GM21576 (cell line): ENCODE results near the gene ACSBG1.
"Not testable (repeated sequence)": the region's sequence is repeated elsewhere in the genome, so short reads cannot be mapped to it uniquely, and the experiment has no call there.

Source experiments
- ATAC-seq: cut with Tn5 transposase; IDR thresholded peaks from one replicate; pipeline ENCODE4 v1.9.1; 2021; ENCODE audit warnings: mild to moderate bottlenecking, moderate library complexity; ENCODE audit not compliant: unreplicated experiment

ACSBG1 gene

GRCh38 chr15:78170848-78171773 is 63.3 kb downstream of the ACSBG1 start:
- peak; percentile 55 for ATAC-seq

GRCh38 chr15:78168608-78169007 is 65.8 kb downstream of the ACSBG1 start:
- ATAC-seq: no peak

- peak; percentile 58 for ATAC-seq
Measured at GRCh38 chr15:78167227-78167888, 67.0 kb downstream of the ACSBG1 start.

GRCh38 chr15:78164010-78164409 is 70.4 kb downstream of the ACSBG1 start:
- no peak for ATAC-seq

GRCh38 chr15:78162038-78162437 is 72.3 kb downstream of the ACSBG1 start:
- no peak for ATAC-seq

- no peak for ATAC-seq
Measured at GRCh38 chr15:78159395-78159794, 75.0 kb downstream of the ACSBG1 start.

GRCh38 chr15:78157203-78157602 is 77.2 kb downstream of the ACSBG1 start:
- no peak for ATAC-seq

- ATAC-seq: no peak
Measured at GRCh38 chr15:78156653-78157052, 77.7 kb downstream of the ACSBG1 start.

- ATAC-seq: no peak
Measured at GRCh38 chr15:78155355-78155939, 78.9 kb downstream of the ACSBG1 start.

- ATAC-seq: no peak
Measured at GRCh38 chr15:78154955-78155354, 79.4 kb downstream of the ACSBG1 start.

GRCh38 chr15:78151075-78151474 is 83.3 kb downstream of the ACSBG1 start:
- ATAC-seq: not testable (repeated sequence)

GRCh38 chr15:78149805-78150751 is 84.3 kb downstream of the ACSBG1 start:
- peak; percentile 4 for ATAC-seq

- peak; percentile 76 for ATAC-seq
Measured at GRCh38 chr15:78149068-78149804, 85.1 kb downstream of the ACSBG1 start, which contains the start of gene IDH3A. TSS of gene IDH3A (plus strand) at chr15:78149362. CDS start at chr15:78149404, 42 bp downstream.

GRCh38 chr15:78148392-78149067 is 85.8 kb downstream of the ACSBG1 start:
- no peak for ATAC-seq

GRCh38 chr15:78147566-78147965 is 86.8 kb downstream of the ACSBG1 start:
- ATAC-seq: no peak

- ATAC-seq: no peak
Measured at GRCh38 chr15:78146425-78147154, 87.8 kb downstream of the ACSBG1 start.

GRCh38 chr15:78142332-78142731 is 92.0 kb downstream of the ACSBG1 start:
- ATAC-seq: no peak

GRCh38 chr15:78140292-78140691 is 94.1 kb downstream of the ACSBG1 start:
- ATAC-seq: no peak

GRCh38 chr15:78139578-78139977 is 94.8 kb downstream of the ACSBG1 start:
- no peak for ATAC-seq
